NT2/D1 (cell line): Measurements from ENCODE around the gene KCNG4.

Experiments
- DNase-seq: peaks from one replicate; pipeline ENCODE4 v3.0.0-alpha.2; 2011; ENCODE audit warnings: low read depth, low spot score
- H3K27me3 ChIP-seq: 2 replicates; pipeline ENCODE4 v1.6.0; 2011; ENCODE audit warnings: mild to moderate bottlenecking; ENCODE audit not compliant: insufficient read length, insufficient read depth
- H3K36me3 ChIP-seq: 2 replicates; pipeline ENCODE4 v1.6.1; 2011; ENCODE audit warnings: mild to moderate bottlenecking, low read length, mixed read lengths; ENCODE audit not compliant: insufficient read depth, insufficient read length
- H3K4me1 ChIP-seq: 2 replicates; pipeline ENCODE4 v1.5.1; 2011; ENCODE audit not compliant: insufficient read depth, insufficient read length
- H3K4me3 ChIP-seq: 2 replicates; pipeline ENCODE4 v1.5.1; 2011; ENCODE audit warnings: low read depth; ENCODE audit not compliant: insufficient read length
- H3K9ac ChIP-seq: 2 replicates; pipeline ENCODE4 v1.6.0; 2011; ENCODE audit warnings: low read depth; ENCODE audit not compliant: insufficient read length
- H3K9me3 ChIP-seq: 2 replicates; pipeline ENCODE4 v1.5.1; 2011; ENCODE audit warnings: mild to moderate bottlenecking, low read length; ENCODE audit not compliant: insufficient read depth
- SUZ12 ChIP-seq: IDR thresholded peaks from 2 replicates; pipeline ENCODE4 v1.6.1; 2011; ENCODE audit not compliant: insufficient read length, insufficient read depth; ENCODE audit errors: extremely low read depth
- YY1 ChIP-seq: IDR thresholded peaks from 2 replicates; pipeline ENCODE4 v1.6.1; 2011; ENCODE audit not compliant: insufficient read length, insufficient read depth
- ZNF274 ChIP-seq: IDR thresholded peaks from 2 replicates; pipeline ENCODE4 v1.6.1; 2011; ENCODE audit warnings: mild to moderate bottlenecking, low read depth, low read length

Gene KCNG4

DNA sequence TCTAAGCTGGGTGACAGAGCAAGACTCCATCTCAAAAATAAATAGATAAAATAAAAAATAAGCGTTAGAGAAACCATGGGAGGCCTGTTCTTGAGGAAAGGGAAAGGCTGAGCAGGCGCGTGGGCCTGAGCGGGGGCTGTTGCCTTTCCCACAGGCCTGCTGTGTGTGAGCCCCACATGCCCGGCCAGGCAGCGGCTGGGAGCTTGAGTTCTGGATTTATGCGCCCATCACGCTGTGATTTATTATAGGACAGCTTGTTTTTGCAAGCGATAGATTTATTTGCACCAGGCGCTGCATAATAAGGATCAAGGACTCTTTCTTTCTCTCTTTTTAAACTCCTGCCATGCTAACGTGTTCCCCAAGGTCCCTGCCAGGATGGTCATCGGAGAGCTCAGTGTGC lies 40.1 kb upstream of the KCNG4 start:
- Histone ChIP-seq H3K9ac (no peak overlapping the region), H3K36me3 (no peaks in the 10 kb centered on the region), H3K4me1 (peaks cover 10% of the 10 kb centered on the region), H3K27me3 (no peaks in the 10 kb centered on the region), H3K4me3 (no peak overlapping the region), H3K9me3 (no peaks in the 10 kb centered on the region)
- TF ChIP-seq ZNF274 (no peak), YY1 (no peak), SUZ12 (no peak)
- no peak for DNase-seq

DNA sequence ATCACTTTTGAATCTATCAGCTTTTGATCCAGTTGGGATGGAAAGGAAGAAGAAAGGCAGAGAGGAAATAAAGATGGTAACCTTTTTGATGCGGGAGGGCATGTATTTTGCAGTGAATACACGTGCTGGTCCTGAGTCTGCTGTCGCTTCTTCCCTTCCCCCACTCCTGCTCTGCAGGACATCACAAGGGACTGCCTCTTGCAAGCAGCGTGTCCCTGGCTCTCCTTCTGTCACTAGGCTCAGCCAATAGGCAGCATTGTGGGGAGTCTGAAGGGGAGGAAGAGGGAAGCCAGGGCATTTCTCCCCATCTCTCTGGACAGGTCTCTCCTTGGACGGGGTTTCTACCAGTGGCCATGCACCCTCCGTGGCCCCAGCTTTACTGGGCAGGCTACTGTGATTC lies 39.2 kb upstream of the KCNG4 start:
- Histone ChIP-seq H3K36me3 (no peaks in the 10 kb centered on the region), H3K27me3 (no peaks in the 10 kb centered on the region), H3K4me3 (no peak overlapping the region), H3K4me1 (peaks cover 9% of the 10 kb centered on the region), H3K9ac (no peak overlapping the region), H3K9me3 (no peaks in the 10 kb centered on the region)
- DNase-seq = peak; percentile 28
- TF ChIP-seq YY1 = no peak
- TF ChIP-seq SUZ12 = no peak
- no peak for TF ChIP-seq ZNF274

DNA sequence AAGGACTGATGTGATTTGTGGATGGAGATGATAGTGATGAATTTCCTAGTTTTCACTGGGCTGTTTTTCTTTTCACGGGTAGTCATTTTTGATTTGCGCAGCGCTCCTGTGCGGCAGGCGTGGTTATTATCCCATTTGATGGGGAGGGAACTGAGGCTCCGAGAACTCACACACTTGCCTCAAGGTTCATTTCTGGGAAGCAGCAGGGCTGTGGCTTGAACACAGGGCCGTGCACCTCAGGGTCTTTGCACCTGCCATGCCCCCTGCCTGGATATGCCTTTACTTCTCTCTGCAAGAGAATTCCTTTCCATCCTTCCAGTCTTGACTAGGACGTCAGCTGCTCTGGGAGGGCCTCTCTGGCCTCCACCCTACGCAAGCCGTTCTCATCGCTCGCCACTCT lies 38.5 kb upstream of the KCNG4 start:
- H3K36me3 ChIP-seq = no peaks in the 10 kb centered on the region
- H3K4me1 ChIP-seq = peaks cover 5% of the 10 kb centered on the region
- H3K9me3 ChIP-seq = no peaks in the 10 kb centered on the region

DNA sequence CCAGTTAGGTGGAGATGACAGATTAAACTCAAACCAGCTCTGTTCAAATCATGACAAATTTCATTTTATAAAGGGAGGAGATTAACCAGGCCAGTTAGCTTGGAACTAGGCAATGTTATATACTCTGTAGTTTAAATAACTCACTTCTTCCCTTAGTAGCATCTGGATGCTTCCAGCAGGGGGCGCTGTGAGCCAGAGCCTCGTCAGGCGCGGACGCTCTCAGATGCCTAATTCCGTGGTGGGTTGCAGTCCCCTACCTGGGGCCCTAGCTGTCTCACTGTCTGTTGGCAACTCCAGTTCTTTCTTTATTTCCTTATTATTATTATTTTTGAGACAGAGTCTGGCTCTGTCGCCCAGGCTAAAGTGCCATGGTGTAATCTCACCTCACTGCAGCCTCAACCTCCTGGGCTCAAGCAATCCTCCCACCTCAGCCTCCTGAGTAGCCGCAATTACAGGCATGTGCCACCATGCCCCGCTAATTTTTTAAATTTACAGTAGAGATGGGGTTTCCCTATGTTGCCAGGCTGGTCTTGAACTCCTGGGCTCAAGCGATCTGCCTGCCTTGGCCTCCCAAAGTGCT lies 37.5 kb upstream of the KCNG4 start:
- no peak for TF ChIP-seq SUZ12
- TF ChIP-seq ZNF274 = no peak
- TF ChIP-seq YY1 = no peak
- no peak overlapping the region for H3K9ac ChIP-seq
- no peaks in the 10 kb centered on the region for H3K9me3 ChIP-seq
- H3K4me3 ChIP-seq = no peak overlapping the region
- H3K36me3 ChIP-seq = no peaks in the 10 kb centered on the region
- peaks cover 5% of the 10 kb centered on the region for H3K4me1 ChIP-seq
- peak; percentile 62 for DNase-seq
- peaks cover 2% of the 10 kb centered on the region for H3K27me3 ChIP-seq

More for the DNA sequence above, 38.5 kb upstream of the KCNG4 start:
- no peak overlapping the region for H3K9ac ChIP-seq
- H3K27me3 ChIP-seq = no peaks in the 10 kb centered on the region
- no peak overlapping the region for H3K4me3 ChIP-seq
- no peak for DNase-seq
- no peak for TF ChIP-seq ZNF274
- no peak for TF ChIP-seq SUZ12
- no peak for TF ChIP-seq YY1

DNA sequence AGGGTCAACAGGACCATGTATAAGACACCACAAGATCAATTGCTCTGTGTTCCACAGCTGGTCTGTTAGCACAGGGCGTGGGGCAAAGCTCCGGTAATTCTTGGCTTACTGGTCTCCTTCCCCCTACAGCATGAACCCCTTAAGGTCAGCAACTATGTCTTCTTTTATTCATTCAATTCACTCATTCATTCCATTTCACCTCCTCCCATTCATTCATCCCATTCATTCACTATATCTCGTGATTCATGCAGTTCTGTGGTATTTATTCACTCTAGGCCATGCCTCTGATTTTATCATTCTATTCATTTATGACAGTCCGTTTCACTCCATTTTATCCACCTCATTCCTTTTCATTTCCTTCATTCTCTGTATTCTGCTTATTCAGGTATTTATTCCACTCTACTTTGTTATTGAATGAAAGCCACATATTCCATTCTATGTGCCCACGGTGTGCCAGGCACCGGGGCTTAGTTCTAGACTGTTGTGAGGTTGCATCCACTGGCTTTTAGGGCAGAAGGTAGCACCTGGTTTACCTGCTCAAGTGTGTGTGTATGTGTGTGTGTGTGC lies 35.9 kb upstream of the KCNG4 start:
- peaks cover 4% of the 10 kb centered on the region for H3K27me3 ChIP-seq
- H3K36me3 ChIP-seq = no peaks in the 10 kb centered on the region
- no peak for TF ChIP-seq ZNF274
- no peak for TF ChIP-seq SUZ12
- TF ChIP-seq YY1 = no peak

DNA sequence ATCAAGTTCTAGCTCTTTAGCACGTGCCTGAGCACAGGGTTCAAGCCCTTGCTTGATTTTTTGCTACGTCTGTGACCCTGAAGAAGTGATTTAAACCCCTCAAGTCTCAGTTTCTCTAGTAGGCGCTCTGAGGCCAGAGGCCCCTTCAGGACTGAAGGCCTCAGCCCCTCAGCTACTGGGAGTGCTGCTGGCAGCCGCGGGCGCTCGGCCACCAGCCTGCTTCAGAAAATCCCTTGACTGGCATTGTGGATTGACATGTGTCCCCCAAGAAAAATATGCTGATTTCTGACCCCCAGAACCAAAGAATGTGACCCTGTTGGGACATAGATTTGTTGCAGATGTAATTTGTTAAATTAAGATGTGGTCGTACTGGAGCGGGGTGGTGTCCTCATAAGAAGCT lies 34.7 kb upstream of the KCNG4 start:
- Histone ChIP-seq H3K36me3 (no peaks in the 10 kb centered on the region), H3K4me3 (no peak overlapping the region), H3K4me1 (peaks cover 7% of the 10 kb centered on the region), H3K27me3 (peaks cover 4% of the 10 kb centered on the region), H3K9me3 (no peaks in the 10 kb centered on the region), H3K9ac (no peak overlapping the region)
- no peak for TF ChIP-seq SUZ12
- no peak for TF ChIP-seq YY1
- TF ChIP-seq ZNF274 = no peak
- no peak for DNase-seq

More for the DNA sequence above, 35.9 kb upstream of the KCNG4 start:
- DNase-seq = no peak
- H3K4me3 ChIP-seq = no peak overlapping the region
- H3K9ac ChIP-seq = no peak overlapping the region
- no peaks in the 10 kb centered on the region for H3K9me3 ChIP-seq
- H3K4me1 ChIP-seq = peaks cover 5% of the 10 kb centered on the region

DNA sequence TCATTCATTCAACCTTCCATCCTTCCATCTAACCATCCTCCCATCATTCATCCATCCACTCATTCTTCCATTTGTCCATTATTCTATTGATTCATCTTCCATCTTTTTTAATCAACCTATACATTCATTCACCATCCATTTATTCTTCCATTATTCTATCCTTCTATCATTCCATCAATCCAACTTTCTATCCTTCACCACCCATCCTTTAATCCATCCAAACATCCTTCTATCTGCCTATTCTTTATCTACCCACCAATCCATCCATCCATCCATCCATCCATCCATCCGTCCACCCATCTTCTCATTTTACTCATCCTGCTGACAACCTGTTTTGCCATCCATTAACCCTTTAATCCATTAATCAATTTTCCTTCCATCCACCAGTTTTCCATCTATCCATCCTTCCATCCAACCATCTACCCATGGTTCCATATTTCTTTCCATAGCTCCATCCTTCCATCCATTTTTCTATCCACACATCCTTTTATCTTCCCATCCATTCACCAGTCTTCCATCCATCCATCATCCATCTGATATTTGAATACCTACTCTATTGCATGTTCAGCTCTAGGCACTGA lies 33.0 kb upstream of the KCNG4 start:
- Histone ChIP-seq H3K9ac (no peak overlapping the region), H3K4me3 (no peak overlapping the region), H3K27me3 (peaks cover 4% of the 10 kb centered on the region), H3K36me3 (no peaks in the 10 kb centered on the region), H3K4me1 (peaks cover 2% of the 10 kb centered on the region), H3K9me3 (no peaks in the 10 kb centered on the region)
- TF ChIP-seq SUZ12 (no peak), ZNF274 (no peak), YY1 (no peak)
- no peak for DNase-seq
